WTC11 (cell line): ENCODE results near the gene FRRS1.

Experiments
- CBFB ChIP-seq: sonication (generic); formaldehyde crosslinking; IDR thresholded peaks from 2 replicates; pipeline ENCODE4 v1.8.1; 2022; ENCODE audit warnings: mild to moderate bottlenecking, low read depth, missing genetic modification reagents
- MYBL2 ChIP-seq: sonication (generic); formaldehyde crosslinking; IDR thresholded peaks from 2 replicates; pipeline ENCODE4 v1.8.1; 2023; ENCODE audit warnings: mild to moderate bottlenecking, moderate library complexity, missing genetic modification reagents
- PRRX2 ChIP-seq: fragments of 250-450 bp; sonication (Bioruptor Pico); IDR thresholded peaks from 2 replicates; pipeline ENCODE4 v1.8.0; 2021; ENCODE audit warnings: mild to moderate bottlenecking
- ZNF121 ChIP-seq: sonication (generic); formaldehyde crosslinking; IDR thresholded peaks from 2 replicates; pipeline ENCODE4 v1.8.0; 2023; ENCODE audit warnings: missing genetic modification reagents
- TF ChIP-seq, protein P1 (sequence below): fragments of 200-600 bp; IDR thresholded peaks from 2 replicates; pipeline ENCODE4 v1.8.0; 2022; ENCODE audit warnings: antibody characterized with exemption
- TF ChIP-seq, protein P2 (sequence below): sonication (generic); formaldehyde crosslinking; IDR thresholded peaks from 2 replicates; pipeline ENCODE4 v1.8.0; 2023; ENCODE audit warnings: missing genetic modification reagents, mild to moderate bottlenecking, borderline replicate concordance
- TF ChIP-seq, protein P3 (sequence below): sonication (generic); formaldehyde crosslinking; IDR thresholded peaks from 2 replicates; pipeline ENCODE4 v1.8.0; 2022; ENCODE audit warnings: mild to moderate bottlenecking, missing genetic modification reagents
- TF ChIP-seq, protein P4 (sequence below): sonication (generic); formaldehyde crosslinking; IDR thresholded peaks from 2 replicates; pipeline ENCODE4 v1.8.1; 2022; ENCODE audit warnings: low read depth, mild to moderate bottlenecking, moderate library complexity, missing genetic modification reagents, borderline replicate concordance

DNA sequence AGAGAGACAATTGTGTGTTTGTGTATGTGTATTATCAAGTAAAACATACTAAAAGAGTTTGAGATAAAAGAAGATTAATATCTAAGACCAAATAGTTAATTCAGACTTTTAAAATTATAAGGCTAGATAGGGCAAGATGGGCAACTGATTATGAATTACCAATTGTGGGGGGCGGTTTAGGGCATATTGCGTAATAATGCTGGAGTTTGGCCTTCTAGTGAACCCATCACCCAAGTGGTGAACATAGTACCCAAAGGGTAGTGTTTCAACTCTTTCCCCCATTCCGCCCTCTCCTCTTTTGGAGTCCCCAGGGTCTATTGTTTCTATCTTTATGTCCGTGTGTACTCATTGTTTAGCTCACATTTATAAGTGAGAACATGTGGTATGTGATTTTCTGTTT is 55.4 kb downstream of the FRRS1 start:
- TF ChIP-seq, protein P1, sequence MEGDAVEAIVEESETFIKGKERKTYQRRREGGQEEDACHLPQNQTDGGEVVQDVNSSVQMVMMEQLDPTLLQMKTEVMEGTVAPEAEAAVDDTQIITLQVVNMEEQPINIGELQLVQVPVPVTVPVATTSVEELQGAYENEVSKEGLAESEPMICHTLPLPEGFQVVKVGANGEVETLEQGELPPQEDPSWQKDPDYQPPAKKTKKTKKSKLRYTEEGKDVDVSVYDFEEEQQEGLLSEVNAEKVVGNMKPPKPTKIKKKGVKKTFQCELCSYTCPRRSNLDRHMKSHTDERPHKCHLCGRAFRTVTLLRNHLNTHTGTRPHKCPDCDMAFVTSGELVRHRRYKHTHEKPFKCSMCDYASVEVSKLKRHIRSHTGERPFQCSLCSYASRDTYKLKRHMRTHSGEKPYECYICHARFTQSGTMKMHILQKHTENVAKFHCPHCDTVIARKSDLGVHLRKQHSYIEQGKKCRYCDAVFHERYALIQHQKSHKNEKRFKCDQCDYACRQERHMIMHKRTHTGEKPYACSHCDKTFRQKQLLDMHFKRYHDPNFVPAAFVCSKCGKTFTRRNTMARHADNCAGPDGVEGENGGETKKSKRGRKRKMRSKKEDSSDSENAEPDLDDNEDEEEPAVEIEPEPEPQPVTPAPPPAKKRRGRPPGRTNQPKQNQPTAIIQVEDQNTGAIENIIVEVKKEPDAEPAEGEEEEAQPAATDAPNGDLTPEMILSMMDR: no peak
- no peak for TF ChIP-seq CBFB (CRISPR knock-in tag)
- TF ChIP-seq, protein P2, sequence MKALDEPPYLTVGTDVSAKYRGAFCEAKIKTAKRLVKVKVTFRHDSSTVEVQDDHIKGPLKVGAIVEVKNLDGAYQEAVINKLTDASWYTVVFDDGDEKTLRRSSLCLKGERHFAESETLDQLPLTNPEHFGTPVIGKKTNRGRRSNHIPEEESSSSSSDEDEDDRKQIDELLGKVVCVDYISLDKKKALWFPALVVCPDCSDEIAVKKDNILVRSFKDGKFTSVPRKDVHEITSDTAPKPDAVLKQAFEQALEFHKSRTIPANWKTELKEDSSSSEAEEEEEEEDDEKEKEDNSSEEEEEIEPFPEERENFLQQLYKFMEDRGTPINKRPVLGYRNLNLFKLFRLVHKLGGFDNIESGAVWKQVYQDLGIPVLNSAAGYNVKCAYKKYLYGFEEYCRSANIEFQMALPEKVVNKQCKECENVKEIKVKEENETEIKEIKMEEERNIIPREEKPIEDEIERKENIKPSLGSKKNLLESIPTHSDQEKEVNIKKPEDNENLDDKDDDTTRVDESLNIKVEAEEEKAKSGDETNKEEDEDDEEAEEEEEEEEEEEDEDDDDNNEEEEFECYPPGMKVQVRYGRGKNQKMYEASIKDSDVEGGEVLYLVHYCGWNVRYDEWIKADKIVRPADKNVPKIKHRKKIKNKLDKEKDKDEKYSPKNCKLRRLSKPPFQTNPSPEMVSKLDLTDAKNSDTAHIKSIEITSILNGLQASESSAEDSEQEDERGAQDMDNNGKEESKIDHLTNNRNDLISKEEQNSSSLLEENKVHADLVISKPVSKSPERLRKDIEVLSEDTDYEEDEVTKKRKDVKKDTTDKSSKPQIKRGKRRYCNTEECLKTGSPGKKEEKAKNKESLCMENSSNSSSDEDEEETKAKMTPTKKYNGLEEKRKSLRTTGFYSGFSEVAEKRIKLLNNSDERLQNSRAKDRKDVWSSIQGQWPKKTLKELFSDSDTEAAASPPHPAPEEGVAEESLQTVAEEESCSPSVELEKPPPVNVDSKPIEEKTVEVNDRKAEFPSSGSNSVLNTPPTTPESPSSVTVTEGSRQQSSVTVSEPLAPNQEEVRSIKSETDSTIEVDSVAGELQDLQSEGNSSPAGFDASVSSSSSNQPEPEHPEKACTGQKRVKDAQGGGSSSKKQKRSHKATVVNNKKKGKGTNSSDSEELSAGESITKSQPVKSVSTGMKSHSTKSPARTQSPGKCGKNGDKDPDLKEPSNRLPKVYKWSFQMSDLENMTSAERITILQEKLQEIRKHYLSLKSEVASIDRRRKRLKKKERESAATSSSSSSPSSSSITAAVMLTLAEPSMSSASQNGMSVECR (CRISPR knock-in tag): no peak
- TF ChIP-seq, protein P3, sequence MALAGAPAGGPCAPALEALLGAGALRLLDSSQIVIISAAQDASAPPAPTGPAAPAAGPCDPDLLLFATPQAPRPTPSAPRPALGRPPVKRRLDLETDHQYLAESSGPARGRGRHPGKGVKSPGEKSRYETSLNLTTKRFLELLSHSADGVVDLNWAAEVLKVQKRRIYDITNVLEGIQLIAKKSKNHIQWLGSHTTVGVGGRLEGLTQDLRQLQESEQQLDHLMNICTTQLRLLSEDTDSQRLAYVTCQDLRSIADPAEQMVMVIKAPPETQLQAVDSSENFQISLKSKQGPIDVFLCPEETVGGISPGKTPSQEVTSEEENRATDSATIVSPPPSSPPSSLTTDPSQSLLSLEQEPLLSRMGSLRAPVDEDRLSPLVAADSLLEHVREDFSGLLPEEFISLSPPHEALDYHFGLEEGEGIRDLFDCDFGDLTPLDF: no peak
- no peak for TF ChIP-seq PRRX2 (CRISPR knock-in tag)
- TF ChIP-seq MYBL2 (CRISPR knock-in tag): no peak
- TF ChIP-seq ZNF121 (CRISPR knock-in tag): no peak
- TF ChIP-seq, protein P4, sequence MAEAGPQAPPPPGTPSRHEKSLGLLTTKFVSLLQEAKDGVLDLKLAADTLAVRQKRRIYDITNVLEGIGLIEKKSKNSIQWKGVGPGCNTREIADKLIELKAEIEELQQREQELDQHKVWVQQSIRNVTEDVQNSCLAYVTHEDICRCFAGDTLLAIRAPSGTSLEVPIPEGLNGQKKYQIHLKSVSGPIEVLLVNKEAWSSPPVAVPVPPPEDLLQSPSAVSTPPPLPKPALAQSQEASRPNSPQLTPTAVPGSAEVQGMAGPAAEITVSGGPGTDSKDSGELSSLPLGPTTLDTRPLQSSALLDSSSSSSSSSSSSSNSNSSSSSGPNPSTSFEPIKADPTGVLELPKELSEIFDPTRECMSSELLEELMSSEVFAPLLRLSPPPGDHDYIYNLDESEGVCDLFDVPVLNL: no peak
